SK-N-SH treated with all-trans-retinoic acid at 6 μM for 48 hours (cell line): ENCODE data around the gene NHEJ1.

ENCODE experiments used
- ATAC-seq: fragments of 200-7000 bp; cut with Tn5 transposase; 3 replicates; pipeline ENCODE4 v1.9.1; 2020; ENCODE audit warnings: mild to moderate bottlenecking, moderate library complexity
- CREB5 ChIP-seq: fragments of 250-450 bp; sonication (Bioruptor Pico); IDR thresholded peaks from 2 replicates; pipeline ENCODE4 v1.5.1; 2020; ENCODE audit warnings: low read depth, mild to moderate bottlenecking, moderate library complexity
- ESRRG ChIP-seq: fragments of 250-450 bp; sonication (Bioruptor Pico); IDR thresholded peaks from 2 replicates; pipeline ENCODE4 v1.6.1; 2021; ENCODE audit warnings: mild to moderate bottlenecking
- GLIS3 ChIP-seq: fragments of 250-450 bp; sonication (Bioruptor Pico); IDR thresholded peaks from 2 replicates; pipeline ENCODE4 v1.5.0; 2020; ENCODE audit warnings: mild to moderate bottlenecking, moderate library complexity
- PATZ1 ChIP-seq: fragments of 250-450 bp; sonication (Bioruptor Pico); IDR thresholded peaks from 2 replicates; pipeline ENCODE4 v1.8.0; 2020; ENCODE audit warnings: mild to moderate bottlenecking, moderate library complexity, borderline replicate concordance
- POU6F1 ChIP-seq: fragments of 250-450 bp; sonication (Bioruptor Pico); IDR thresholded peaks from 2 replicates; pipeline ENCODE4 v1.8.0; 2021; ENCODE audit warnings: low read depth, mild to moderate bottlenecking, moderate library complexity, borderline replicate concordance
- PPARA ChIP-seq: fragments of 250-450 bp; sonication (Bioruptor Pico); IDR thresholded peaks from 2 replicates; pipeline ENCODE4 v1.5.0; 2020; ENCODE audit warnings: mild to moderate bottlenecking, borderline replicate concordance
- RARB ChIP-seq: fragments of 250-450 bp; sonication (Bioruptor Pico); IDR thresholded peaks from 2 replicates; pipeline ENCODE4 v1.8.0; 2021; ENCODE audit warnings: mild to moderate bottlenecking, moderate library complexity
- SNAI2 ChIP-seq: fragments of 250-450 bp; sonication (Bioruptor Pico); IDR thresholded peaks from 2 replicates; pipeline ENCODE4 v1.5.0; 2020; ENCODE audit warnings: mild to moderate bottlenecking, moderate library complexity
- TCF4 ChIP-seq: fragments of 250-450 bp; sonication (Bioruptor Pico); IDR thresholded peaks from 2 replicates; pipeline ENCODE4 v1.8.0; 2021; ENCODE audit warnings: mild to moderate bottlenecking, moderate library complexity, borderline replicate concordance
- TOX ChIP-seq: fragments of 250-450 bp; sonication (Bioruptor Pico); IDR thresholded peaks from 2 replicates; pipeline ENCODE4 v1.8.0; 2021; ENCODE audit warnings: mild to moderate bottlenecking, moderate library complexity, borderline replicate concordance
- TSHZ2 ChIP-seq: fragments of 250-450 bp; sonication (Bioruptor Pico); IDR thresholded peaks from 2 replicates; pipeline ENCODE4 v1.5.0; 2020; ENCODE audit warnings: mild to moderate bottlenecking, moderate library complexity
- ZFP30 ChIP-seq: fragments of 450-650 bp; formaldehyde crosslinking; IDR thresholded peaks from 2 replicates; pipeline ENCODE4 v1.5.0; 2022; ENCODE audit warnings: mild to moderate bottlenecking, moderate library complexity
- ZNF565 ChIP-seq: fragments of 450-650 bp; formaldehyde crosslinking; conservative IDR thresholded peaks from 2 replicates; pipeline ENCODE4 v1.5.0; 2020; ENCODE audit warnings: low read depth, mild to moderate bottlenecking, moderate library complexity
- ZNF70 ChIP-seq: fragments of 450-650 bp; formaldehyde crosslinking; IDR thresholded peaks from 2 replicates; pipeline ENCODE4 v1.5.0; 2020; ENCODE audit warnings: mild to moderate bottlenecking, moderate library complexity
- ZNF8 ChIP-seq: fragments of 450-650 bp; formaldehyde crosslinking; IDR thresholded peaks from 2 replicates; pipeline ENCODE4 v1.5.0; 2020; ENCODE audit warnings: mild to moderate bottlenecking, moderate library complexity

NHEJ1 gene

GRCh38 chr2:219104107-219105035, 56.2 kb downstream of the NHEJ1 start:
- TF ChIP-seq POU6F1 (CRISPR knock-in tag): no peak
- TF ChIP-seq RARB (CRISPR knock-in tag): no peak
- TF ChIP-seq PATZ1 (CRISPR knock-in tag): no peak
- TF ChIP-seq CREB5: no peak
- no peak for TF ChIP-seq ESRRG (CRISPR knock-in tag)
- no peak for TF ChIP-seq TOX (CRISPR knock-in tag)
- no peak for TF ChIP-seq SNAI2 (CRISPR knock-in tag)
- no peak for TF ChIP-seq GLIS3
- no peak for TF ChIP-seq PPARA (CRISPR knock-in tag)
- TF ChIP-seq TCF4 (CRISPR knock-in tag): no peak
- TF ChIP-seq TSHZ2 (CRISPR knock-in tag): no peak
- peak; percentile 83 for ATAC-seq

- no peak for ATAC-seq
- TF ChIP-seq ZFP30 (CRISPR knock-in tag): no peak
- TF ChIP-seq GLIS3: no peak
- TF ChIP-seq ZNF565 (CRISPR knock-in tag): no peak
- no peak for TF ChIP-seq ZNF70 (CRISPR knock-in tag)
- TF ChIP-seq ZNF8: no peak
Observed at GRCh38 chr2:219099329-219099728, 61.3 kb downstream of the NHEJ1 start.

- TF ChIP-seq ZNF8 (no peak), TSHZ2 (CRISPR knock-in tag) (no peak), TOX (CRISPR knock-in tag) (no peak), RARB (CRISPR knock-in tag) (no peak), CREB5 (no peak), ESRRG (CRISPR knock-in tag) (no peak)
- ATAC-seq: no peak; the same call in 2 of the 3 replicates
Observed at GRCh38 chr2:219095406-219095935, 65.1 kb downstream of the NHEJ1 start.
